NCI-H1105 treated with DMSO at 0.1 percent for 48 hours (cell line): Measurements from ENCODE around the gene BARX2.

Experiments
- DNase-seq: peaks from one replicate; lab custom pipeline; 2025; lab: John Stamatoyannopoulos, UW

The BARX2 gene

DNA sequence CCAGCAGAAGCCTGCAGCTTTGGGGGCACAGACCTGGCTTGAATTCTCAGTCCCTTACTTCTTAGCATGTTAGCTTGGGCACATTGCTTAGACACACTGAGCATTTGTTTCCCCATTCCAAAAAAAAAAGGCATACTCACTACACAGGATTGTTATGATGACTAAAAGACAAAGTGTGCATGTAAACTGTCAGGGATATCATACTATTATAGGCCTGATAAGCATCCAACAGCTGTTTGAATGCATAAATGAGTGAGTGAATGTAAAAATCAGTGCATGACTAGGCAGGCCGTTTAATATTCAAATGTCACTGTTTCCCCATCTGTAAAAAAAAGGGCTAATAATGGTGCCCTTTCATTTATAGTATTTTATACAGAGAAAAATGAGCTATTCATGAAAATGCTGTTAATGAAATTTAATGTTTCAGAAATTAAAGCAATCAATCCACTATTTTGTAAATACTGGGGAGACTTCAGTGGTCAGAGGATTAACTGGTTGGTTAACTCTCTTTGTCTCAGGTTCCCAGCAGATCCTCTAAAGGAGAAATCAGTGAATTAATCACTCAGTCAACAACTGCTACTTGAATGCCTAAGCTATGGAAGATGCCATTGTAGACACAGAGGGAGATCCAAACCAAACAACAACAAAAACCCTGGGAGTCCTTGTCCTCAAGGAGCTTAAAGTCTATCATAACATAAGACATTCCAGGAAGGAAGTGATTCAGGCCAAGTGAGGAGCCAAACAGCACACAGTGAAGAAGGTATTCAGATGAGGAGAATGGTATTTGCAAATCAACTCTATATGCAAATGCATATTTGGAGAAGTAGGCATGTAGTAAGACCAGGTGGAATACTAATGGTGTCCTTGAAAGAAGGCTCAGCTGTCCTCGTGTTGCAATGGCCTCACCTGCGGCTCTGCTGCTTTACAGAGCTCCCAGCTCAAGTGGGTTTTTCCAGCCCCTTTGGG is 26.8 kb downstream of the BARX2 start:
- no peak for DNase-seq

DNA sequence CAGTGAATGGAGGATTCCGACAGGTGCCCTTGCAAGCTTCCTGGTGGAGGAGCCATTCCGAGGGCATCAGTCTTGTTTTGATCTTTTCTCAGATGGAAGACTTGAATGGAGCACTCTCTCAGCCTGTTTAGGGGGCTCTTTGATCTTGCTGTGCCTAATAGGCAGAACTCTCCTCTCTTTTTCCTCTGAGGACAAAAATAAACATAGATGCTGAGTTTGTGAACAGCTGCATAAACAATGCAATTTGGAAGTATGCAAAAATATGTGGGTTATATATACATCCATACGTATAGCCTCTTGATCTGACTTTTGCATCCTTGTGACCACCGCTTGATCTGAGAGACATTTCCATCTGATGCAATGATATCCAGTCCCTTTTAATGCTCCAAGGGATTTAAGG is 29.1 kb downstream of the BARX2 start:
- no peak for DNase-seq

DNA sequence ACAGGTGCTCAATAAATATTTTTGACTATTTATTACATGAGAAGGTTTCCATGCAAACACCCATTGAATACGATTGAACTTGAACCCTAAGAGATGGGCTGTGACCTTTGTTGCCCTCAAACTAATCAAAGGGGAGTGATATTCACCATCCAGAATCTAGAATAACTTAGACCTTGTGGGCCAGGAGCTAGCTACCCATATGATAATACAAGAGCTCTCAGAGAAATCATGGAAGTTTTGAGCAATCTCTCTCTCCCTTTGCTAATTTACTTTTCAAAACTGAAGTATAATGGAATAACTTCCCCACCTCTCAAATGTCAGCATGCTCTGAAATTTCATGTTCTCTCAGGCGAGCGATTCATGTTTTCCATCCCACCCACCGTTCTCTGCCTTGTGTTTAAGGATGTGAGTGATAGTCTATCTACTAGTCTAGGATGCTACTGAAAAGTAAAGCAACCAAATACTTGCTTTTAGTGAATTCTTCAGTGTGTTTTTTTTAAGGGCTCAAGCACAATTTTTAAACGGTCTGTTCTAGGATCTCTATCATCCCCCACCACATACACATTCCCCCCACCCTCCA is 33.3 kb downstream of the BARX2 start:
- no peak for DNase-seq

GRCh38 chr11:129410395-129410960 is 34.8 kb downstream of the BARX2 start:
- DNase-seq, result no peak

DNA sequence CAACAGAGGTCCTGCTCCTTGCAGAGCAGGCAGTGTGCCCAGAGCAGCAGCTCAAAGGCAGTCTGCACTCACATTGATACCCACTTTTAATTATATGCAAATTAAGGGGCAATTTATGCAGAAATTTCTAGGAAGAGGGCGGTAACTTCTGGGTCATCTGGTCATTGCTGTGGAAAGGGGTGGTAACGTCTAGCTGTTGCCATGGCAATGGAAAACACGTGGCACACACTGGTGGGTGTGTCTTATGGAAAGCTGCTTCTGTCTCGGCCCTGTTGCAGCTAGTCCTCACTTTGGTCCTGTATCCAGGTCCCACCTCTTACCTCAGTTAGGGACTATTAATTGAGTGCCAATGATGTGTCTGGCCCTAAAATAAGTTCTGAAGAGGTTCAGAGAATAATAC is 36.8 kb downstream of the BARX2 start:
- DNase-seq, result no peak

DNA sequence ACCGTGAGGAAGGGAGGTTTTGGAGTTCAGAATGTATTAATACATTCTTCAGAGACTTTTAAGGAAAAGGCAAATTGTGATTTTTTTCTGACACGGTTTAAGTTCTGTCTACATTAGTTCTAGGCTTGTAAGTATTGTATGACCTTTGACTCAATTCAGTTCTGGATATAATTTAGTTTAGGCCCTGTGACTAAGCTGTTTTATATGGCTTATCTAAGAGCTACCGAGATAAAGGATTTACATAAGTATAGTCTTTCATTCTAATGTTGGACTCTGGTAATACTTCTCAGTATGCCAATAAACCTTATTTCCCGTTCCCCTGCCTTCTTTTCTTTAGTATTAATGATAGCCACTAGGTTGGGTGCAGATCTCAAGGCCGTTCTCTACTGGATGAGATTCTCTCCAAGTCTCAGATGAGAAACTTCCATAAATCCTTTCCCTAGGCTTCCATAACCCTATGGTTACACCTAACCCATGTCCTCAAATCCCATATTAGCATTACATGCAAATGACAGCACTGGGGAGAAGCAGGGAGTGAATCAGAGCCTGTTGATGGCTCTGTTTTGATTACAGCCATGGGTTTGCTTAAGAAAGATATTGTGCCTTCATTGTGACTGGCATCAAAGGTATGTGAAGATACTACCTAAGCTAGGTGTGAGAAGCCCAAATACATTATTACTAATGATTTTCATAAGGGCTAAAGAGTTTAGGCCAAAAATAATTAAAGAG is 38.7 kb downstream of the BARX2 start:
- DNase-seq, result no peak

DNA sequence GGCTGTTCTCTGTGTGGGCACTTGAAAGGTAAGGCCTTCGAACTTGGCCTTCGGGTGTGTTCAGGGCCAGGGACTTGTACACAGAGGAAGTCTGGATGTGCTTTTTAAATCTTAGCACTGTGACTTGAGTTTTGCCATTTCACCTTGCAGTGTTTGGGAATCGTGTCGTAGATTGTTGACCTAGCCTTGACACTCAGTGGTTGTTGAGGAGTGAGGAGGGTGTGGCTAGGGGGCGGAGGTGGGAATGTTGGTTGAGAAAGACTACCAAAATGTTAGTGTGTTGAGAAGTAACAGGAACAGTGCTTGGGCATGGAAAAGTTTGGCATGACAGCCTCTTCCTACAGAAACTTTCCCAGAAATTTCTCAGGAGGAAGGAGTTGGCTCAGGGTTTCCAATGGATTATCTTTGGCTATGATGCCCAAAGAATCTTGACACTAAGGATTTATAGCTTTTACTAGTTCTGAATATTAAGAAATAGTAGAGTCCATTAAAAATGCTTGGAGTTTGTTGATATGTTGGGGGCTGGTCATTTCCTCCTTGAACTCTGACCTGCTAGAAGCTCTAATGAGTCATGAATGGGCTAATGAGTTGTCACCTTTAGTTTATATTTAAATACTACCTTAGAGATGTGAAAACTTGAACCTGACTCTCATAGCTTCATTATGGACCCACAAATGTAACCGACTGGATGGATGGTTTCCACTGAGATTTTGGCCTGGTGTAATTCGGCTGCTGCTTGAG is 40.6 kb downstream of the BARX2 start:
- DNase-seq, result no peak

GRCh38 chr11:129417458-129417857 is 41.8 kb downstream of the BARX2 start:
- DNase-seq, result no peak

GRCh38 chr11:129418039-129418438 is 42.4 kb downstream of the BARX2 start:
- DNase-seq, result no peak

DNA sequence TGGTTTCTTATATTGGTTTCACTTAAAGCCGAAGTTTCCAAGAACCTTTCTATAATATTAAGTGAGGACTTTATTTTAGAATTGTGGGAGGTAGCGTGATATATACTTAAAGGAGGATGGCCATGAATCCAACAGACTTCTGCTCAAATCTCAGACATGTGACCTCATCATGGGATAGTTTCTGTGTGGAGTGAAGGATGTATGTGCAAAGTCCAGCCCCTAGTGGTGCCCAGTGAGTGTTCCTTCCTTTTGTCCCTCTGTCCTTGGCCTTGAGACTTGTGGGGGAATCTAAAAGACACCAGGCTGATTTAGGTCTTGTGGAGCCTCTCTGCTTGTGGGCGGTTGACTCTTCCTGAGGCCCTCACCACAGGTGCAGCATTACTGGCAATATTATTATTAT is 43.7 kb downstream of the BARX2 start:
- DNase-seq, result no peak

DNA sequence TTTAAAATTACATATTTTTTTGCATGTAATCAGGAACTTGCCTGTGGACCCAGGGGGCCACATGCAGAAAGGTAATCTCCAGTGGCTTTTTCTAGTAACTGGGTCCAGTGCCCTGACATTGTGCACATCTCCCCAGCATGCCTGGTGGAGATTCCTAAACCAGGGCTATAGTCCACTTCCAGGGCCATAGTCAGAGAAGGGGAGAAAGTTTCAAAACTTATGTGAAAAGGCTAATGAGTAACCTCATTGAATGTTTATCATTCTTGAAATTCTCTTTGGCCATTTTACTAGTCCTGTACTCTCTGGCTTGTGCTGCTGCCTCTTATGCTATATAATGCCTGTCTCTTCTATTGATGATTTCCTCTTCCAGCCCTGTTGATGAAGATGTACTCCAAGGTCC is 47.8 kb downstream of the BARX2 start:
- DNase-seq, result no peak

- no peak for DNase-seq
These were observed 49.6 kb downstream of the BARX2 start for GRCh38 chr11:129425214-129425613.

- DNase-seq, result no peak
These were observed 50.4 kb downstream of the BARX2 start for GRCh38 chr11:129426038-129426437.

DNA sequence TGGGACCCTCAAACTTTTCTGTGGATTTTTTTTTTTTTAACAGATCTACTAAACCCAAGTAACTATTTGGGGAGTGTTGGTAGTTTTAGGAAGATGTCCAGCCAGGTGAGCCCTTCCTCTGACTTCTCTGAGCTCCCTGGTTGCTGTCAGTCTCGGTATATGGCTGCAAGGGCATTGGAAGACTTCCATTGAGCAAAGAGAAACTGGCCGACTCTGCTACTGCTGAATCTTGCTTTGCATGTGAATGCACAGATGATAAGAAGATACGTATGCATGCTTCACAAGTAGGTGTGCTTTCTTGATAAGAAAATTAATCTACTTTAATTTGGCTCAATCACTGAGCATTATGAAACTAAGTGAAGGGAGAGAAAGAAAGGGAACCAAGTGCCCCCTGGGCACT is 51.1 kb downstream of the BARX2 start:
- DNase-seq, result no peak

GRCh38 chr11:129427376-129427775 is 51.7 kb downstream of the BARX2 start:
- DNase-seq, result no peak

DNA sequence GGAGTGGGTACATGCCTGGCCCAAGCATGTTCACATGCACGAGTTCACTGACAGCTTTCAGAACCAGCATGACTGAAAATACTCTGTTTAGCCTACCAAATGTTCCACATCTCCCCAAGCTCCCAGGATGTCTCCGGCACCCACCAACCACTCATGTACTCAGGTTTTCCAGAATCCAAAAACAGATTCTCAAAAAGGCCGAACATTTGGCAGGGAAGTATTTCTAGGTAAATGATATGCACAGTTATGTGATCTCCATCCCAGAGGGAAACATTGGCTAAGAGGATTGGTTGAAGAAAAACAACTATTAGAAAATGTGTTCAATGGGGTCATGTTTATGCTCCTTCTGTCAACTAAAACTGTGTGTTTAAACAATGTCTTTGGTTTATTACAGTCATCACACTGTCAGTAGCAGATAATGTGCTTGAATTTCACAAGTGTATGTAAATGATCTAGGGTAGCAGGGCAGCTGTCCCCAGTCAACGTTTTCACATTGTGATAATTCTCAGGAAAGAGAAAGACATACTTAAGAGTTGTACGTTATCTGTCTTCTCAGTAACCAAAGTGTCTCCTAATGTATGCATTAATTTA is 52.3 kb downstream of the BARX2 start:
- DNase-seq, result no peak

DNA sequence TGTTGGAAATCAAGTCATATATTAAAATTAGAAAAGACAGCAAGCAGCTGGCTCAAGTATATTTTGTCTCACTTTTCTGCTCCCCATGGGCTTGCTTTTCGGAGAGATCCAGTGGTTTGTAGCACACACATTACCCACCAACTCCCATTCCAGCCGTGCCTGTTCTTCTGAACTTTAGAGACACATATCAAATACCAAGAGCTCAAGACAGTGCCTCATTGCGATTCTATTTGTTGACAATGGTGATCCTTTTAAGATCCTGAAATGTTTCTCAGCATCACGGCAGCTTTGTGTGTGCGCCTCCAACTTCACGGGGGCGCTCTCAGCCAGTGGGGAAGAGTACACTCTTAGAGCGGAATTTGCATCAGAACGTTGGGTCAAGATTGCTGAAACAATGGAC is 52.9 kb downstream of the BARX2 start:
- DNase-seq, result no peak

DNA sequence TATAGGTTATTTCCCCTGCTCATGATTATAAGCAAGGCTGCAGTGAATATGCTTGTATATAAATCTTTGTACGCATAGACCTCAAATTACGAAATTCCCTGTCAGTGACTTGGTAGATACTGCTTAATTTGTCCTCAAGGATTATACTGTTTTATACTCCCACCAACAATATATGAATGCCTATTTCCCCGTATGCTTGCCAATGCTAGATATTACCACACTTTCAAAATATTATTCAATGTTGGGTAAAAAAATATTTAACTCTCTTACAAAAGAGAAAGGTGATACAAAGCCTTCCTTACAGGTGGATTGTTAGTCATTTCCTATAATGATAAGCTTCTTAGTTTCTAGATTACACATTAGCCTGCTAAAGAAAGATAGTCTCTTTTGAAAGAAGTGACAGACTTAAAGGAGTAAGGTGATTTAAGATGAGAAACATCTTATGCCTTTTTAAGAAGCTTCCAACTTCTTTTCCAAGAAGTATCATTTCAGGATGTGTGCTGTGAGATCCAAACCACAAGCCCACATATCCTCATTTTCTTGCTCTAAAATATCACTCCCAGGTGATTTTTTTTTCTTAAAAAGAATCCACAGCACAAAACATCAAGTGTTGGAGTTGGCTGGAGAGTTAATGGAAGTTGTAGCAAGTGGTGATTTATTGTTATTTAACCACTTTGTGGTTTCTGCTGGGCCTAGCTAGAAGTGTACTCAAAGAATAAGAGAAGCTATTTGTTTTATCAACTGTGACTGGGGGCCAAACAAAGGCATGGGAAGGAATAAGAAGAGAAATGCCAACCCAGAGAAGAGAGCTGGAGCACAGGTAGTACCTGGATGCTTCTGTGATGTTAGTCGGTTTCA is 59.2 kb downstream of the BARX2 start:
- DNase-seq, result peak; percentile 34

DNA sequence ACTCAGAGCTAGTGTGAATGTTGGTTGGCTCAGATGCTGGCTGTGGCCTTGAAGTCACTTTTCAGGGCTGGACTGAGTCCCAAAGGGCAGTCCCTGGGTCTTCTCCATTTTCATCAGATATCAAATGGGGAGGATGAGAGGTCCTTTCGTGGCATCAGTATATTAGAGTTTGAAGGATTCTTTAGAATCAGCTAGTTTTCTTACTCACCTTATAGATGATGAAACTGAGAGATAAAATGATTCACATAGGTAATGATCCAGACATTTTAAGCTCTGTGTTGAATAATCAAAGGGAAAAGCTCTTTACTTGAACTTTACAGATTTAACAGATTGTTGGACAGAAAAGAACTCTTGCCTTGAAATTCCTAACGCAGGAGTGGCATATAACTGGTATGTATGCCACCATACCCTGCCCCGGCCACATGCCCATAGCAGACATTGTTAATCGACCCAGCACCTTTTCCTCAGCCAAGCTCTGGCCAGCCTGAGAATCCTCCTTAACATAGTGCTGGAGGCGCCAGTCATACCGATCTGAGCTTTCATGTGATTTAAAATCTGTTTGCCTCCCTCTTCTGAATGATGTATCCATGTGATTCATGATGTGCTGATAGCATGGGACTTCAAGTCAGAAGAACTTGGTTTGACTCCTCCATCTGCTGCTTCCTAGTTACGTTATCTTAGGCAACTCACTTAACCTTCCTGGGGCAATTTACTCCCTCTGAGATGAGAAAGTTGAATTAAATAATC is 60.0 kb downstream of the BARX2 start:
- DNase-seq, result no peak

DNA sequence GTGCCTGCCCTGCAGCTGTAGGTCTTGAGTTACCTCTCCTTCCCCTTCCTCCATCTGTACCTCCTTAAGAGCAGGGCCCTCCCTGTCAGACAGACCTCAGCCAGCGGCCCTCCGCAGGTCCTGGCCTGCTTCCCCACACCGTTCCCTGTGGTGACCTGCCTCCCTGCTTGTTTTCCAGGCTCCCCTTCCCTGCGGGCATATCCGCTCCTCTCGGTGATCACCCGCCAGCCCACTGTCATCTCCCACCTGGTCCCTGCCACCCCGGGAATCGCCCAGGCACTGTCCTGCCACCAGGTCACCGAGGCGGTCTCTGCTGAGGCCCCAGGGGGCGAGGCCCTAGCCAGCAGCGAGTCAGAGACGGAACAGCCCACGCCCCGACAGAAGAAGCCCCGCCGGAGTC is 60.9 kb downstream of the BARX2 start:
- no peak for DNase-seq
